Fibroblast of peridontal ligament (primary cell): ENCODE data around the gene ARMCX1.
A peak's percentile ranks its signal among the peaks of the same experiment; 100 is the strongest.
"Not testable (repeated sequence)": the region's sequence is repeated elsewhere in the genome, so short reads cannot be mapped to it uniquely, and the experiment has no call there.

Experiments used
- DNase-seq: peaks from one replicate; pipeline ENCODE4 v3.0.0-alpha.2; 2010; ENCODE audit errors: extremely low read depth

Gene ARMCX1

GRCh38 chrX:101550362-101550750, at the start of gene ARMCX1:
Gene ARMCX1 (plus strand): TSS chrX:101550547. CDS start chrX:101552931, 2,384 bp downstream.
- peak; percentile 83 for DNase-seq

DNA sequence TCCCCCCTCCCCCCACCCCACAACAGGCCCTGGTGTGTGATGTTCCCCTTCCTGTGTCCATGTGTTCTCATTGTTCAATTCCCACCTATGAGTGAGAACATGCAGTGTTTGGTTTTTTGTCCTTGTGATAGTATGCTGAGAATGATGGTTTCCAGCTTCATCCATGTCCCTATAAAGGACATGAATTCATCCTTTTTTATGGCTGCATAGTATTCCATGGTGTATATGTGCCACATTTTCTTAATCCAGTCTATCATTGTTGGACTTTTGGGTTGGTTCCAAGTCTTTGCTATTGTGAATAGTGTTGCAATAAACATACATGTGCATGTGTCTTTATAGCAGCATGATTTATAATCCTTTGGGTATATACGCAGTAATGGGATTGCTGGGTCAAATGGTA, 47.4 kb upstream of the ARMCX1 start:
- DNase-seq: not testable (repeated sequence)

- DNase-seq: no peak
Observed at GRCh38 chrX:101507372-101507771, 43.0 kb upstream of the ARMCX1 start.

GRCh38 chrX:101507986-101508385, 42.4 kb upstream of the ARMCX1 start:
- DNase-seq: no peak

DNA sequence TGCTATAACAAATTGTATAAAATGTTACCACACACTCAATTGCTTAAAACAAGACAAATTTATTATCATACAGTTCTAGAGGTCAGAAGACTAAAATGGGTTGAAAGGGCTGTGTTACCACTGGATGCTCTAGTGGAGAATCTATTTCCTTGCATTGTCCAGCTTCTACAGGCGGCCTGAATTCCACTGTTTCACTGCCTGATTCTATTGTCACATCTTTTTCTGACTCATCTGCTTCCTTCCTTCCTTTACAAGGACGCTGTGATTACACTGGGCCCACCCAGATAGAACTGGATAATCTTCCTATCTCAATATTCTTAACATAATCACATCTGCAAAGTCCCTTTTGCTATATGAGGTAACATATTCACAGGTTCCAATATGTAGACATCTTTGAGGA, 19.4 kb upstream of the ARMCX1 start:
- no peak for DNase-seq

DNA sequence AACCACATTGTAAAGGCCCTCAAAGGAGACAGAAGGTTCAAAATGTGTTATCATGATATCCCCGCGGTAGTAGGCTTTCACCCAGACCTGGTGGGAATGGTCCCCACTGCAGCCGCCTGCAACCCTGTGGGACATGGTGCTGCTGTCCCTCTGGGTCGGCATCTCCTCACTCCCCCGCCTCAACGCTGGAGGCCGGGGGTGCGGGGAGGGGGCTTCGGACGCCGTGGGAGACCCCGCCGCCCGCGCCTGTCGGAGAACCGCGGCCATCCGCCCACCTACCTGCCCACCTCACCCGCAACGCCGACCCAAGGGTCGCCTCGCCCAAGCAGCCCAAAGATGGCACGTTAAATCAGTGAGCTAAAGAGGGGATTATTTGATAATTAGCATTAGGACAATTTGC, 11.2 kb upstream of the ARMCX1 start:
- no peak for DNase-seq

DNA sequence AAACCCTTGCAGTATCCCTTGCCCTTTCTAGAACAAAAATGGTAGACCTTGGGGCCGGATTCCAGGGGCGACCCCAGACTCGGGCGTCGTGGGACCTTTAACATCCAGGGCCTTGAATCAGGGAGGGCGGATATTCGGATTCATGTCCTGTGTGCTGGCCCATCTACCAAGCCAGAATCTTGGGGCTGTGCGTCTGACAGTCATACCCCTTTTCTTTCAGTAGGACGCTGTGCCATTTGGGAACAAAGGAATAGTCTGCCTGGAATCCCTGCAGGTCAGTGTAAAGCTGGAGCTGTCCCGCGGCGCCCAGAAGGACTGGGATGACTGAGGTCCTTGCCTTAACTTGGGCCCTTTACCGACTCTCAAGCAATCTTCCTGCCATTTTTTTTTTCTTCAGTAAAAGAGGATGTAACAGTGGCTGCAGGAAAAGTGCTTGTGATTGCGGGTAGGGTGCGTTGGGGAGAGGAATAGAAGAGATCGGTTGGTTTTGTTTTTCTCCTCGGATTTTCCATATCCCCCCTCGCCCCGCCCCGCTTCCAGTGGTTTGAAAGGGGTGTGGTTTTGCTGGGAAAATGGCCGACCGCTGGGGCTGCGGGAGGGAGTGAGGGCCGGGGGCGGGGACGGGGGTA, 518 bp downstream of the ARMCX1 start:
- peak; percentile 49 for DNase-seq

- no peak for DNase-seq
Observed at GRCh38 chrX:101551380-101551767, 1.0 kb downstream of the ARMCX1 start.

GRCh38 chrX:101552714-101553113, 2.4 kb downstream of the ARMCX1 start:
- no peak for DNase-seq

GRCh38 chrX:101564651-101565050, 14.3 kb downstream of the ARMCX1 start:
- no peak for DNase-seq

GRCh38 chrX:101595739-101596419, 45.5 kb downstream of the ARMCX1 start:
- DNase-seq: peak; percentile 88

- not testable (repeated sequence) for DNase-seq
Observed at GRCh38 chrX:101599592-101599991, 49.2 kb downstream of the ARMCX1 start.

DNA sequence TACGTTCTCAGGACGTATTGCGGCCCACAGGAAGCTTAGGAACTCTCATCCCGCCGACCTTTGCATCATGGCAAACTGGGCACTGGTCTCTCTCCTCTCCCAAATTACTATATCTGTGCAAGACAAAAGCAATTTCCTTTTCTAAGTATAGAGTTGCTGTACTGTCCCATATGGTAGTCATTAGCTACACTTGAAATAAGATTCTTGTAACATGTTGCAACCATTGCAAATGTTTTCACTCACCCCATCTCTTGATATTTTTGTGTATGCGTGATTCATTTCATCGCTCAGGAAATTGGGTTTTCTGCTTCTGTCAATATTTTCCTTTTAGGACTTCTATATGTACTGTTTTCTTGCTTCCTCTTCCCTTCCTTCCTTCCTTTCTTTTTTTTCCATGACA, 51.7 kb downstream of the ARMCX1 start:
- DNase-seq: peak; percentile 90
